ENCODE results near the gene MOCS1.

Gene MOCS1

DNA sequence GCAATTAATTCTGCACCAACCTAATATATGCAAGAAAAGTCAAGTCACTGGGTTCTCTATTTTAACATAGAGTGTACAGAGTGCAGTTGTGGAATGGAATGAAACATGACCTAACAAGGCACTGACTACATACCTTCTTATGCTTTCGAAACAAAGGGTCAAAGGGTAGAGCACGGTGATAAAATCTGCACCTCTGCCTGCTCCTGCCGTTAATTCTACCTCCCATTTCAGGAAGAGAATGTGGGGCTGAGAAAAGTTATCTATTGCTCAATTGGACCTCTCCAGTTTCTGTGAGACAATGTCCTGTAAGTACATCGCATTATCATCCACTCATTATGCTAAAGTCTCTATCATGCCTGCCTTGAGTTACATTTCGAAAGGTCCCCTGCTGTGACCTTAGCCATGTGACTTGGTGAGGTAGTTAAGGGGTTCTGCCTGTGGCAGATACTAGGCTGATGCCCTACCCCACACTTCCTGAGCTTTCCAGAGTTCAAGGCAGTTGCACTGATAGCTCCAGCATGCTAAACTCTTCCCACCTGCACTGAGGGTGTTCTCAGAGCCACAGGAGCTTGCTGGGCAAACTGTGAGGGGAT lies 14.0 kb upstream of the MOCS1 start:
- DNase-seq (ENCODE audit: low spot score): no peak

DNA sequence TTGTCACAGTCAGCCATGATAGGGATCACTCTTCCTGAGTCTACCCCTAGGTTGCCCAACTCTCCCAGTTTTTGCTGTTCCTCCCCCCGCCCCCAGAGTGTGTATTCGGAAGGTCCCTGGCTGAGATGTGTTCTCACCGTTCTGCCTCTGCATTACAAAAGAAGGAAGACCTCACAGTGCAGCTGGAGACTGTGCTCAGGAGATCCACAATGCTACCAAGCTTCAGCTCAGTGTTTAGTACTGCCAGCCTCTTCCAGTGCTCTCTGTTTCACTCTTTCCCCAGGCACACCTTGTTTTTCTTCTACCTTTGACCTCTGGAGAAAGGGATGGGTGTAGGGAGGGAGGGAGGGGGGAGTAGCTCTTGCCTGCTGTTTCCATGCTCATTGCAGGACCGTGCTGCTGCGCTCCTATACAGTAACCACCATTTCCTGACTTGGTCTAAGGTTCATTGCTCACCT lies 13.4 kb upstream of the MOCS1 start:
- DNase-seq (ENCODE audit: low spot score): no peak

DNA sequence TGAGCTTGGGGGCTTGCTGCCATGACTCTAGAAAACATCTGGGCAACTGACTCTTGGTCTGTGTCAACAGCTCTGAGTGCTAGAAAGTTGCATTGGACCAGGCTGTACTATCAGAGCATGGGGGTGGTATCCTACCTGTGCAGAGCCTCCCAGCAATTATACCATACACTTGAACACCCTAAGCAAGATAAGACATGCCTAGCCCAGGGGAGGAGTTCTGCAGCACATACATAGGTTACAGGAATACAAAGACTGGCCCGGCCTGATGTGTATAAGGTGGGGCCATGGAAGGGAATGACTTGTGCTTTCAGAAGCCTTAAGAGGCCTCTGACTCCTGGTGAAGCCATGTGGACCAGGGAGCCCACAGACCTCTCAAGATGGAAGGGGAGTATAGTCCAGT lies 11.4 kb upstream of the MOCS1 start:
- no peak for DNase-seq (ENCODE audit: low spot score)

DNA sequence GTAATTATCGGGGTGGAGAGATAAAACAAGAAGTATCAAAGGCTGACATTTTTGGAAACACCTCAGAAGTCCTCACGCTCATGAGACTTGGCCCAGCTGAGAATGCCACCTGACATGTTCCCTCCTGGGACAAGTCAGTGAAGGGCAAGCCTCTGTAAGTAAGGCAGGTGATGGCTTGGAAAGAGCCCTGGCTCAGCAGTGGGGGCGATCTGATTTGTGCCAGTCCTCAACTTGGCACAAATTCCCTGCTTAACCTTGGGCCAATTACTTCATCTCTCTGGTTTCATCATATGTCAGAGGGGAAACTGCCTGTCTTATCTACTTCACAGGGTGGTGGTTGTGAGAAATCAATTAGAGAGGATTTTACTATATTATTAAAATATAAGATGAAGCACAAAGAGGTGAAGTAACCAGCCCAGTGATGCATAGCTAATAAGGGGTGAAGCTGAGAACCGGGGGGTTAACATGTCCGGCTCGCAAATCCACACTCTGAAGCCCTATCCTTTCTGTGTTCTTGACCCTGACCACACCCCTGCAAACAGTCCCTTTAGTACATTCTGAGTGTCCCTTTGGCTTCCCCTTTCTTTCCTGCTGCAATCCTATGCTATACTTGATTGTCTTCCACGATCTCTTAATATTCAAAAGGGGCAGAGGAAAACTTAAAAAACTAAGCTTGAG lies 8.8 kb upstream of the MOCS1 start:
- no peak for DNase-seq (ENCODE audit: low spot score)

DNA sequence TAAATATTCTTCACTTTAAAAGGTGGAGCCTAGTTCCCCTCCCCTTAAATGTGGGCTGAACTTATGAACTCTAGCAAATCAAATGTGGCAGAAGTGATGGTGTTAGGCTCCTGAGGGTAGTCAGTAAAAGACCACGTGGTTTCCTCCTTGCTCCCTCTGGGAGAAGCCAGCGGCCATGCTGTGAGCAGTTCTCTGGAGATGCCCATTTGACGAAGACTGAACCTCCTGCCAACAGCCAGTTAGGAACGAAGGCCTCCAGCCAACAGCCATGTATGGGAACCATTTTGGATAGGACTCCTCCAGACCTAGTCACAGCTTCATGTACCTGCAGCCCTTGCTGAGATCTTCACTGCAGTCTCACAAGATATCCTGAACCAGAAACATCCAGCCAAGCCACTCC lies 7.6 kb upstream of the MOCS1 start:
- DNase-seq (ENCODE audit: low spot score): no peak

DNA sequence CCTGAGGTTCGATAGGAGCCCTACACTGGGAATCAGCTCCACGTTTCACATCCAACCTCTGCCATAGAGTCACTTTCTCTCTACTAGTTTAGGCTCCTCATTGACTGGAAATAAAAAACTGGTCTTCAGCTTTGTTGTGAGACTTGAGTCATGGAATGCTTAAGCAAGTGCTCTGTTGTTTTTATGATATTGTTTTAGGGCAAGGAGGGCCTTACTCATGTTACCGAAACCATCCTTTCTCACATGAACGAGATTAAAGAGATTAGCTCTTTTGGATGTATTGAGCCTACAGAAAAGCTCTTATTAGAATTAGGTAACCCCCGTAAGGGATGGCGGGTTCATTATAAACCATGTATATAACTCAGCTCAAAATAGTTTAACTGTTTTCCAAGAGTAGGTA lies 6.9 kb upstream of the MOCS1 start:
- DNase-seq (ENCODE audit: low spot score): no peak

DNA sequence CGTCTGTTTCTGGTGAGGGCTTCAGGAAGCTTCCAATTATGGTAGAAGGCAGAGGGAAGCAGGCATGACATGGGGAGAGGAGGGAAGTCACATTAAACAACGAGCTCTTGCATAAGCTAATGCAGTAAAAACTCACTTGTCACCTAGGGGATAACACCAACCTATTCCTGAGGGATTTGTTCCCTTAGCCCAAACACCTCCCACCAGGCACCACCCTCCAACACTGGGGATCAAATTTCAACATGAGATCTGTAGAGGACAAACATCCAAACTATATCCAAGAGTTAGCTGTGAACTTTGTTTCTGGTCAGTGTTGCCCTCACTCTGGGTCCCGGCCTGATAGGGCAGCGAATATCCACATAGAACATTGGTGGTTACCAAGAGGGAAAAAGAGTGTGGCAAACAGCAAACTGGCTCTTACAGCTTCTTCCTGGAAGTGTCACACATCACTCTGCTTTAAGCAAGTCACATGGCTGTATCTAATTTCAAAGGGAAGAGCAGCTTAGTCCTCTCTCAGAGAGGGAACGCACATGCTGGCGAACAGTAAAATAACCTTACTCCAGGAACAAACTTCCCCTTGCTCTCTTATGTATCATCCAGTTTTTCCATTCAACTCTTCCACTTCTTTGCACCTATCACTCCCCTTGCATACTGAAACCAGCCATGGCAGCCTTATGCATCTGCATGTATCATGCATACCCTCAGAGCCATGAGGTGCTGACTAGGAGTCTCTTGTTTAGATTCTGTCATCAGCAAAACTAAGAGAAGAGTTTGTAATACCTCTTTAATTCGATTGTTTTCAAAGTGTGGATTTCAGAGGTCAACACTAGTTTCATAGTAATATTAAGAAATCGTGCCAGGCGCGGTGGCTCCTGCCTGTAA lies 4.8 kb upstream of the MOCS1 start:
- DNase-seq (ENCODE audit: low spot score): no peak

DNA sequence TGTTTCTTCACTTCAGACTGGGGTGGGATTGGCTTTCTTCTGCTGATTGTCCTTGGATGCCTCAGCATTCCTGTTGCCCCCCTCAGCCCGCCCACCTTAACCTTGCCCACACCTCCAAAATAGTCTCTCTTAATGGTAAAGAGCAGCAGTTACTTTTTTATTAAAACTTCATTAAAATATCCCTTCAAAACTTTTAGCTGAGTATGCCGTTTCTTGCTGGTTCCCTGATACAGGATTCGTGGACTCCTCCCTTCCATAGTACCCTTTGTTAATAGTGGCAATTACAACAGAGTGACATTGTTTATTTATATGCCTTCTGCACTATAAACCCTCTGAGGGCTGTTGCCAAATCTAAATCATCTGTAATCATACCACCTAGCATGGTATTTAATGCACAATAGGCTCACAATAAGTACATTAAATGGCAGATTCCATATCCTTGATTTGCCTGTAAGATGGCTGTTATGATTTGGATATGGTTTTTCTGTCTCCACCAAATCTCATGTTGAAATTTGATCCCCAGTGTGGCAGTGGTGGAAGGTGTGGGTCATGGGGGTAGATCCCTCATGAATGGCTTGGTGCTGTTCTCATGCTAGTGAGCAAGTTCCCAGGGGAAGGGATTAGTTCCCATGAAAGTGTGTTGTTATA lies 3.5 kb upstream of the MOCS1 start:
- DNase-seq (ENCODE audit: low spot score): no peak

DNA sequence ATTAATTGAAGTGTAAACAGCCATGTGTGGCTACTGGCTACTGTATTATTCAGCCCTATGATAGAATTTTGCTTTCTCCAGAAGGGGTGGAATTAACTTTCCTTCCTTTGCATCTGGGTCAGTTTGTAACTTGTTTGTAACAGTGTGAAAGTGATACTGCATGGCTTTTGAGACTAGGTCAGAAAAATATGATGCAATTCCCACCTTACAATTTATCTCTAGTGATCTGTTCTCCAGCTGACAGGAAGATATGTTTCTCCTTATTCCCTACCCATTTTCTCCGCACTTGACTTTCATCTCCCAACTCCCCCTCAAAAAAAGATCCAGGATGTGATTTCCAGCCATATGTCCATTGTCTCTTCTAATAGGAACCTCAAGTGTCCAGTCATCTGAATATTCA lies 2.6 kb upstream of the MOCS1 start:
- DNase-seq (ENCODE audit: low spot score): no peak

DNA sequence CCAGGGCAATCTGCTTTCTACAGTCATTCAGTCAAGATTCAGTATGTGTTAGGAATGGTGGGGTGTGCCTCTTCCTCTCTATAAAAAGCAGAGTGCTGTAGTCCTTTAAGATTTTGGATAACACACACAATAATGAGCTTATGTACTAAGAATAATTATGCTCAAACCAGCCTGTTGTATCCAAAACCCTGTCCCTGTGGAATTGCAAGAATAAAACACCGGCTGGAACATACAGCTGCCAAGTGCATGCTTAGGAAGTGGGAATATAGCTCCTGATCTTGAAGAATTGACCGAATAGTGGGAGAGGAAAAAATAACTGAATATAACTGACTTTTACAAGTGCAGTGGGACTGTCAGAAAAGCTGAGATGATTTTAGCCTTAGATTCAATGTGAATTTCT lies 979 bp upstream of the MOCS1 start:
- DNase-seq (ENCODE audit: low spot score): no peak

DNA sequence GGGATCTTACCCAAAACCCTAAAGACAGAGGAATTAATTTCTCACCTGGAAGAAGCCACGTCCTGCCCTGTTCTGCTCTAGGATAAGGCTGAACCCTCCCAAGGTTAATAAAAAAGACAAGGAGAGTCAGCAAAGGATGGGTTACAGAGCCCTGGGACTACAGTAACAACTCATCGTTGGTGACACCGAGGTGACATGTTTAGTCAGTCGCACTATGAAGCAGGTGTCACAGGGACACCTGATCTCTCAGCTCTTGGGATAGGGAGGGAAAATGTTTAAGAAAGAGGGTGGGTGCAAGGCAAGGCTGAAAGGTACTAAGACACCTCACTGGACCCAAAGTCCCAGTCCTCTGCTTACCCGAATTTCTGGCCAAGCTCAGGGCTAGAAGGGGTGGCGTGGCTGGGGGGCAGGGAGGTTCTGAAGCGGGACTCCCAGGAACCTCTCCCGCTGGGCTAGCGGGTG lies 562 bp downstream of the MOCS1 start:
- DNase-seq (ENCODE audit: low spot score): no peak

DNA sequence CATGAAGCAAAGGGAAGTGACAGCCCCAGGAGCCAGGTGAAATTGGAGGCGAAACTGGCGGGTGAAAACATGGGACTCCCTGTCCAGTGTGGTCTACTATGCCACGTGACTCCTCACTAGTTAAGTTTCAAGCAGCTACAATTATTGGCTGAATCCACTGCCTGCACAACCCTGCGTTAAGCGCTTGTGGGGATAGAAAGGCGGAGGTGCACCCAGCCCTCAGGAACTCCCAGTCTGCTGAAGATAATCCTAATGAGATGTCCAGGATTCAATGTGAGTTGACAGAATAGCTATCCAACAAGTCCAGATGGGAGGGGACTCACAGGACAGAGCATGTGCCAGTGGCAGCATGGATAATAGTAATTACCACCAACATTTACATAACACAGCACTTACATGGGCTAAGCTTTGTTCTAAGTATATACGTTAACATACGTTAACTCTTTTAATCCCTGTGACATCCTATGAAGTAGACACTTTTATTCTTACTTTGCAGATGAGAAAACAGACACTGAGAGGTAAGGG lies 1.8 kb downstream of the MOCS1 start:
- DNase-seq (ENCODE audit: low spot score): no peak

DNA sequence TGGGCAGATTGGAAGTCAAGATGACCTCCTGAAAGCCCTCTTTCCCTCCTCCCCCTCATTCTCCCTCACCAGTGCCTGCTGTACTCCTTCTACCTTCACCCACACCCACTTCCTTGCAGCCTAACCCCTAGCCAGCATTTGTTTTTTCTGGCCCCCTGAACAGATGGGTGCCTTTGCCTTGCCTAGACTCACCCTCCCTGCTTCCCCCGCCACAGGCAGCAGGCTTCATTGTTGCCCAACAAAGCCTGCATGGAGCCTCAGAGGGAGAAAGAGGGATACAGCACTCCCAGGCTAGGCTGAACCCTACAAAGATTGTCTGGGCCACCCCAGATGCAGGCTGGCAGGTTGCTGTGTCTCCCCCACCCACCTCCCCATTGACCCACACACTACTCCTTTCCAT lies 2.7 kb downstream of the MOCS1 start:
- no peak for DNase-seq (ENCODE audit: low spot score)

DNA sequence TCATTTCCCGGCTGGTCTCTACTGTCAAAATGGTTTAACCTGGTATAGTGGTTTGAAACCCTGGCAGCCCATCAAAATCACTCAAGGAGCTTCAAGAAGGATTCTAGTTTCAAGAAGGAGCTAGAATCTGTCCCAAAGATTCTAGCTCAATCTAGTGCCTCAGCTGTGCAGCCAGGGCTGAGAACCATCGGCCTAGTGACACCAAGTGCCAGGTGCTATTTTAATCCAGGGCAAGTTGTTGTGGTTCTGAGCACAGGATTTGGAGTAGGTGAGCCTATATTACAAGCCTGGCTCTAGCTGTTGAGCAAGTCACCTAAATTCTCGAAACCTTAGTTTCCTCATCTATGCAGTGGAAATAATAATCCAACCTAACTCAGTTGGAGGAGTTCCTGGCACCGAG lies 3.7 kb downstream of the MOCS1 start:
- DNase-seq (ENCODE audit: low spot score): no peak

DNA sequence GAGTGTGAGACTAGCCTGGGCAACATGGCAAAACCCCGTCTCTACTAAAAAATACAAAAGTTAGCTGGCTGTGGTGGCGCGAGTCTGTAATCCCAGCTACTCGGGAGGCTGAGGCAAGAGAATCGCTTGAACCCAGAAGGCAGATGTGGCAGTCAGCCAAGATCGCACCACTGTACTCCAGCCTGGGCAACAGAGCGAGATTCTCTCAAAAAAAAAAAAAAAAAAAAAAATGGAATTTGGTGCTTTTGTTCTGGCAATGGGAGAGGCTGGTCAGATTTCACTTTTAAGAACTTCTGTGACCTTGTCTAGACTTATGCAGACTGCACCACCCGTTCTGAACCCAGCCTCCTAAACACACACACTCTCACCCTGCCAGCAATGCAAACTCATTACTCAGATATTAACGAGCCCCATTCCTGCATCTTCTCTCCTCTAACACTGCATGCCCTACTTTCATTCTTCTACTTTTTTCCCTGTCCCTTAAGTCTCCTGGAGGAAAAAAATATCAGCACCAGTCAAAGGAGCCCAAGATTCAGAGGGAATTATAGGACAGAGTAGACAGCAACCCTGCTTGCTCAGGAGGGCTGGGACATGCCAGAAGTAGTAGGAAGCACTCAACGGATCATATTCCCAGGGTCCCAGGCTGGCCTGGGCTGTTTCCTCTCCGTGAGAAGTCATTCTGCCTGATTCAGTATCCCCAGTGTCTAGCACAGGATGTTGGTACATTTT lies 4.4 kb downstream of the MOCS1 start:
- DNase-seq (ENCODE audit: low spot score): no peak

DNA sequence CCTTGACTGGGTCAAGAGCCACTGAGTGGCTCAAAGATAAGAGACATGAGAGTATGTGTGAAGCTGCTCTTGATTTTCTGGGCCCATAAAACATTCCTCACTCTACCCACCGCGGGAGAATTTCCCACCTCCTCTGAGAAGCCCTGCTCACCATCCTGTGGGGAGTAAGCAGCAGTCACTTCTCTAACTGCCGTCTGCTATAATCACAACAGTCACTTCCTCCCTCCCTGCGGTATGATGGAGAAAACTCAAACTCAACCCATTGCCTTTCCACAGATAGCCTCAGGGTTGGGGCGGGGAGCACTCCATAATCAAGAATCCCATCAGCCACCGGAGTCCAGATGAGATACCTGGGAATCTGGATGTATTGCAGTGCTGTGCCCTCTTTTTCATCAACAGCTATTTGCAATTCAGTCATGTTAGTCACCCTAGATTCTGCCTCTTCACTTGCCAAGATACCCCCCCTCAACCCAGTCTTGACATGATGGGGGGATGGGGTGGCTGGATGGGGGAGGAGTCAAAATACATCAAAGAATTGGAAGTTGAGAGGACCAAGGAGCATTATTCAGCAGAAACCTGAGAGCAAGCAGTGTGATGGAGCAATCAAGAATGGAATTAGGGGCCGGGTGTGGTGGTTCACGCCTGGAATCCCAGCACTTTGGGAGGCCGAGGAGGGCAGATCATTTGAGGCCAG lies 5.1 kb downstream of the MOCS1 start:
- no peak for DNase-seq (ENCODE audit: low spot score)

DNA sequence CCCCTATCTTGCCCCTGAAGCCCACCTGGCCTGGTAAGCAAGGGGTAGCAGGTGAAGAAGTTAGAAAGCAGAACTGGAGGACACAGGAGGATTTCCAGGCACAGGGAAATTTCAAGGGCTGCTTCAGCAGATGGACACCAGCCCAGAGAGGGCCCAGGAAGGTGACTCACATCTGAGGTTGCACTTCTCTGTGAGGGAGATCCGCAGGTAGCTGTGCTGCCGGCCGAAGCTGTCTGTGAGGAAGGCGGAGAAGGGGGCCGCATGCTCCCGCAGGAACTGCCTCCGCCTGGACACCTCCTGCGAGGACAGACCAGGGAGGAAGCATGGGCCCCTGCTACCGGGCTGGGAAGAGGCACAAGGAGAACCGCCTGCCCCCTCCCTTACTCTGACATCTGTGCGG lies 7.1 kb downstream of the MOCS1 start:
- no peak for DNase-seq (ENCODE audit: low spot score)

DNA sequence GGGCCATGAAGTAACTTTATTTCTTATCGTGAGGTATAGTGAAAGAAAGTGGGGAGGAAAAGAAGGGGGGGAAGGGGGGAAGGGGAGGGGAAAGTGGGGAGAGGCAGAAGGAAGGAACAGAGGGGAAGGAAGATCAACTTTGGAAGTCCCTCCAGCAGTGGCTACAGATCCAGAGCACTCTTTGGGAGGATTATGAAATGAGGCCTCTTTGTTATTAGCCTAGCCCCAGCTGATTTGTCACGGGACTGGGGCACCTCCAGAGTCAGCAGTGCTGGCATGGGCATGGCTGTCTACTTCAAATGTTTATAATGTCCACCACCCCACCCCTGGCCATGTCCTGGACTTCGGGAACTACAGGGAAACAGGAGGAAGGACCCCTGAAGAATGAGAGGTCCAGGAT lies 7.6 kb downstream of the MOCS1 start:
- no peak for DNase-seq (ENCODE audit: low spot score)

DNA sequence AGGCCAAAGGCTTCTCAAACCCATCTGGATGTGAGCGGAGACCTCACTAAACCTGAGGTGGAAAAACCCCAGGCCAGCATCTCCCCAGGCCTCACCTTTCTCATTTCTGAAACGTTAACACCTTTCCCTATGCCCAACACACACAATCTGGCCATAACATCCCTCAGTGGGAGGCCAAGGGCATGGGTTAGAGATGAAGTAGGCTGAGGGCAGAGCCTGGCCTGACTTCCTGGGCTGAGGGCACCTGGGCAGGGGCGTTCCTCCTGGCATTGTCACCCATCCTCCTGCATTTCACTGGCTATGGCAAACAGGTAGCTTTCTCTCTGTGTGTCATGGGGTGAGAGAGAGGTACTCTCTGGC lies 8.4 kb downstream of the MOCS1 start:
- no peak for DNase-seq (ENCODE audit: low spot score)

DNA sequence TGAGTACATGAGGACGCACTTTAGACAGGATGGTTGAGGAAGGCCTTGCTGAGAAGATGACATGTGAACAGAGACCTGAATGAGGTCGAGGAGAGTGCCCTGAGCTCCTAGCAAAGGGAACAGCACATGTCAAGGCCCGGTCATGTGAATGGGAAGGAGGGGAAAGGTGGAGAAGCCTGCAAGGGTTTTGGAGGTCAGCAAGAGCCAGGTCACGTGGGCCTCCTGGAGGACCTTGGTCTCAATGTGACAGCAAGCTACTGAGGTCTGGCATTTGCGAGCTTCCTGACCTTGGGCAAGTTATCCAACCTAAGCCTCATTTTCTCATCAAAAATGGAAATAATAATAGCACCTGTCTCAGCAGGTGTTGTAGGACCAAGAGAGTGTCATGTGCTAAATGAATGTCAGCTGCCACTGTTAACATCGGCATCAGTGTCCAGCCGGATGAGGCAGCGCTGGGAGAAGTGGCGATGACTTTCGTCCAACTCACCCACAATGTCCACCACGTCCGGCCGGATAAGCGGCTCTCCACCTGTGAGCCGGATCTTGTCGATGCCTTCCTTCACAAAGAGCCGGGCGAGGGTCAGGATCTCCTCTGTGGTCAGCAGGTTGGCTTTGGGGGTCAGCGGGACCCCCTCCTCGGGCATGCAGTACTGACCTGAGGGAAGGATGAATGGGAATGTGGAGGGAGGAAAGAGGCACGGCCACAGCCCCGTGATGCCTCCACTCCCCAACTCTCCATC lies 8.9 kb downstream of the MOCS1 start:
- no peak for DNase-seq (ENCODE audit: low spot score)

All from CD4-positive, alpha-beta T cell treated with Interleukin-15 for 4 hours (primary cell).